Small intestine (tissue), 16 donors: ENCODE data around the gene ZNF727. TPM values are rescaled to one million over a fixed set of nuclear protein-coding genes. Genes with fewer than 3 reads are reported as not detected.
"Not testable (repeated sequence)": the region's sequence is repeated elsewhere in the genome, so short reads cannot be mapped to it uniquely, and the experiment has no call there.

Experiments used
- DNase-seq, 2 donors: peaks; one replicate each; pipeline versions ENCODE4 v3.0.0 to v3.0.0-alpha.2; 2013
- FAIRE-seq: peaks from 2 replicates; lab custom pipeline; 2012; peaks lifted over from hg19 to GRCh38; lab: Jason Lieb, UNC
- H3K27ac ChIP-seq, 3 donors: one replicate each; pipeline ENCODE4 v1.5.1; 2013; ENCODE audit warnings: low read length in 2 of 3, mild to moderate bottlenecking in 2 of 3, control low read depth in 1 of 3, inconsistent platforms in 1 of 3, low read depth in 1 of 3, moderate library complexity in 1 of 3
- H3K27me3 ChIP-seq, 3 donors: one replicate each; pipeline ENCODE4 v1.6.1; 2013; ENCODE audit warnings: low read length in 3 of 3, inconsistent platforms in 1 of 3; ENCODE audit not compliant: control insufficient read depth in 3 of 3, insufficient read depth in 3 of 3
- H3K36me3 ChIP-seq, 3 donors: one replicate each; pipeline ENCODE4 v1.6.1; 2013; ENCODE audit warnings: low read length in 3 of 3, inconsistent platforms in 1 of 3, low read depth in 1 of 3, mild to moderate bottlenecking in 1 of 3, moderate library complexity in 1 of 3; ENCODE audit not compliant: control insufficient read depth in 3 of 3, insufficient read depth in 2 of 3
- H3K4me1 ChIP-seq, 3 donors: one replicate each; pipeline ENCODE4 v1.6.1; 2013; ENCODE audit warnings: low read length in 2 of 3, inconsistent platforms in 1 of 3, low read depth in 1 of 3, mild to moderate bottlenecking in 1 of 3, moderate library complexity in 1 of 3; ENCODE audit not compliant: control insufficient read depth in 3 of 3, insufficient read depth in 2 of 3
- H3K4me3 ChIP-seq, 3 donors: one replicate each; pipeline ENCODE4 v1.5.1; 2013; ENCODE audit warnings: low read length in 3 of 3, control low read depth in 1 of 3, inconsistent platforms in 1 of 3, low read depth in 1 of 3, mild to moderate bottlenecking in 1 of 3, moderate library complexity in 1 of 3
- H3K9me3 ChIP-seq, 2 donors: one replicate each; pipeline ENCODE4 v1.6.1; 2013; ENCODE audit warnings: low read depth in 1 of 2, low read length in 1 of 2; ENCODE audit not compliant: control insufficient read depth in 2 of 2, insufficient read depth in 1 of 2
- WGBS, 3 donors: extraction: QIAGEN DNeasy Blood & Tissue Kit; methylation state at CpG; one replicate each; pipeline ENCODE4 v1.1.7; 2013; 5-methylcytosine and 5-hydroxymethylcytosine counted together
- long read RNA-seq, 10 donors: transcript quantifications; one replicate each; lab custom pipeline, GENCODE V29; 2026
- polyA plus RNA-seq, 4 donors: library from polyadenylated mRNA; stranded (reverse) in 3 of 4; unstranded in 1 of 4; fragments of 200-250 nt in 3 of 4; fragments of 120-200 nt in 1 of 4; gene quantifications; one replicate each; pipeline versions ENCODE4 v1.2.1 to v1.2.3, GENCODE V29; 2013
- donor health status: healthy with polysubstance abuse.
- donor health status: control.
- donor health status: control.
- donor health status: Bipolar disorder and iron deficiency.
- donor health status: healthy.

Gene ZNF727
- polyA plus RNA-seq, result under 1 TPM in 2 of 4 donors, not detected in 2; 0.04 to 0.37 TPM
- long read RNA-seq, donor 1, result 0 reads
- long read RNA-seq, donor 2, result 0 reads
- long read RNA-seq, donor 3, result 0 reads
- long read RNA-seq, donor 4, result 0 reads
- long read RNA-seq, donor 5, result 0 reads
- long read RNA-seq, donor 6, result 0 reads
- long read RNA-seq, donor 7, result 0 reads
- long read RNA-seq, donor 8, result 0 reads
- long read RNA-seq, donor 9, result 0 reads
- long read RNA-seq, donor 10, result 0 reads

GRCh38 chr7:64045301-64046040, at the start of gene ZNF727:
Gene ZNF727, plus strand, starts transcription at chr7:64045434. Its CDS starts 188 bp downstream, at chr7:64045622.
- FAIRE-seq (no peak), DNase-seq (peak; percentile 2 to 34)
- WGBS, 3 donors, result 16 to 25% (median 18%) methylated on average over 33 of the region's 33 CpGs
- Histone ChIP-seq H3K36me3 (no peaks in the 10 kb centered on the region), H3K27me3 (no peaks in the 10 kb centered on the region), H3K4me1 (no peaks in the 10 kb centered on the region), H3K4me3 (no peak within 1 kb of the TSS), H3K27ac (no peak within 1 kb of the TSS), H3K9me3 (peaks cover 0 to 55% of the 10 kb centered on the region in 2 donors)

GRCh38 chr7:63998549-63998948, 46.7 kb upstream of the ZNF727 start, which contains the start of gene ZNF722:
Gene ZNF722, plus strand, starts transcription at chr7:63998849. Its CDS starts 113 bp downstream, at chr7:63998962.
- Histone ChIP-seq H3K4me3 (no peak within 1 kb of the TSS), H3K27ac (no peak within 1 kb of the TSS), H3K4me1 (no peaks in the 10 kb centered on the region), H3K9me3 (peaks cover 1 to 38% of the 10 kb centered on the region in 2 donors), H3K27me3 (no peaks in the 10 kb centered on the region), H3K36me3 (no peaks in the 10 kb centered on the region)
- 88 to 94% (median 89%) methylated on average over 10 of the region's 10 CpGs for WGBS, 3 donors
- FAIRE-seq (no peak), DNase-seq (no peak)

- not testable (repeated sequence) for H3K27me3 ChIP-seq, H3K36me3 ChIP-seq, H3K9me3 ChIP-seq, H3K4me3 ChIP-seq, FAIRE-seq, H3K27ac ChIP-seq, DNase-seq, H3K4me1 ChIP-seq
- WGBS, 3 donors, result 66 to 72% (median 71%) methylated on average over 2 of the region's 2 CpGs
Observed at GRCh38 chr7:64015496-64015895, 29.7 kb upstream of the ZNF727 start.

- no peak overlapping the region for H3K27ac ChIP-seq
- WGBS, 3 donors, result 77 to 80% (median 78%) methylated on average over 3 of the region's 3 CpGs
- no peaks in the 10 kb centered on the region for H3K36me3 ChIP-seq
- DNase-seq (no peak), FAIRE-seq (no peak)
- H3K4me1 ChIP-seq, result no peaks in the 10 kb centered on the region
- H3K4me3 ChIP-seq, result no peak overlapping the region
- H3K9me3 ChIP-seq, result peaks cover 0 to 55% of the 10 kb centered on the region in 2 donors
- H3K27me3 ChIP-seq, result no peaks in the 10 kb centered on the region
Observed at GRCh38 chr7:64035388-64035787, 9.8 kb upstream of the ZNF727 start.

- 33 to 44% (median 42%) methylated on average over 21 of the region's 21 CpGs for WGBS, 3 donors
- Histone ChIP-seq H3K4me3 (no peak overlapping the region), H3K27ac (no peak overlapping the region), H3K9me3 (peaks cover 0 to 51% of the 10 kb centered on the region in 2 donors), H3K4me1 (no peaks in the 10 kb centered on the region), H3K36me3 (no peaks in the 10 kb centered on the region), H3K27me3 (no peaks in the 10 kb centered on the region)
- FAIRE-seq, result no peak
- no peak for DNase-seq
Observed at GRCh38 chr7:64037095-64037494, 8.1 kb upstream of the ZNF727 start.

- Histone ChIP-seq H3K4me1 (no peaks in the 10 kb centered on the region), H3K27ac (no peak overlapping the region), H3K27me3 (no peaks in the 10 kb centered on the region), H3K36me3 (no peaks in the 10 kb centered on the region), H3K9me3 (peaks cover 0 to 55% of the 10 kb centered on the region in 2 donors), H3K4me3 (no peak overlapping the region)
- no peak for FAIRE-seq
- 30 to 31% (median 30%) methylated on average over 12 of the region's 12 CpGs for WGBS, 3 donors
- DNase-seq, result no peak
Observed at GRCh38 chr7:64046041-64046389, 781 bp downstream of the ZNF727 start.

- not testable (repeated sequence) for H3K4me1 ChIP-seq, H3K36me3 ChIP-seq, H3K27ac ChIP-seq, FAIRE-seq, DNase-seq, H3K4me3 ChIP-seq, H3K27me3 ChIP-seq
- 81 to 83% (median 82%) methylated on average over 3 of the region's 3 CpGs for WGBS, 3 donors
- peaks cover 2 to 26% of the 10 kb centered on the region in 2 donors for H3K9me3 ChIP-seq
Observed at GRCh38 chr7:64077837-64078698, 32.8 kb downstream of the ZNF727 start.

- H3K9me3 ChIP-seq, result peaks cover 2 to 31% of the 10 kb centered on the region in 2 donors
- no peak for DNase-seq
- no peak for FAIRE-seq
- H3K4me1 ChIP-seq, result no peaks in the 10 kb centered on the region
- no peaks in the 10 kb centered on the region for H3K36me3 ChIP-seq
- H3K27ac ChIP-seq, result no peak overlapping the region
- no peak overlapping the region for H3K4me3 ChIP-seq
- WGBS, 3 donors, result 95% methylated on average over 2 of the region's 2 CpGs
- no peaks in the 10 kb centered on the region for H3K27me3 ChIP-seq
Observed at GRCh38 chr7:64078699-64078994, 33.4 kb downstream of the ZNF727 start.
